Hindlimb muscle (tissue), 1 donor: ENCODE data around the gene RPS5. TPM values are rescaled to one million over a fixed set of nuclear protein-coding genes. Genes with fewer than 3 reads are reported as not detected.
A peak's percentile ranks its signal among the peaks of the same experiment; 100 is the strongest.
"Not testable (repeated sequence)": the region's sequence is repeated elsewhere in the genome, so short reads cannot be mapped to it uniquely, and the experiment has no call there.

ENCODE experiments used
- DNase-seq: peaks from one replicate; pipeline ENCODE4 v3.0.0-alpha.2; 2013
- polyA plus RNA-seq: library from polyadenylated mRNA; unstranded; fragments of 120-200 nt; gene quantifications from one replicate; pipeline ENCODE4 v1.2.1, GENCODE V29; 2013; ENCODE audit not compliant: insufficient read length

RPS5 gene
- polyA plus RNA-seq, 1 donor = 1,753 TPM

DNA sequence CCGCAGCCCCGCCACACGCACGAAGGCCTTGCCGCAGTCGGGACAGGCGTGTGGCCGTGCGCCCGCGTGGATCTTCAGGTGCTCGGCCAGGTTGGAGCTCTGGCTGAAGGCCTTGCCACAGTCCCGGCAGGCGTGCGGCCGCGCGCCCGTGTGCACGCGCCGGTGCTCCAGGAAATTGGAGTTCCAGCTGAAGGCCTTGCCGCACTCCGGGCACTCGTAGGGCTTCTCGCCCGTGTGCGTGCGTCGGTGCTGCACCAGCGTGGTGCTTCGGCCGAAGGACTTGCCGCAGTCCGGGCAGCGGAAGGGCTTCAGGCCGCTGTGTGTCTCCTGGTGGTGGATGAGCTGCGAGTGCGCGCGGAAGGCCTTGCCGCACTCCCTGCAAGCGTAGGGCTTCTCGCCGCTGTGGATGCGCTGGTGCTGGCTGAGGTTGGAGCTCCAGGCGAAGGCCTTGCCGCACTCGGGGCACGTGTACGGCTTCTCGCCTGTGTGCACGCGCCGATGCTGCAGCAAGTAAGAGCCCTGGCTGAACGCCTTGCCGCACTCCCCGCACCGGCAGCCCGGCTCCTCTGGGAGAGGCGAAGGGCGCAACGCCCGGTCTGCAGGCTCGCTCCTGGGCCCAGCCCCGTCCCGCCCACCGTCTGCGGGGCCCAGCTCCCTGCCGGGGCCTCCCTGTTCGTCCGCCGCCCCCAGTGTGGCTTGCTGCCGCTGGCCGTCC lies 30.1 kb upstream of the RPS5 start:
- DNase-seq = no peak

DNA sequence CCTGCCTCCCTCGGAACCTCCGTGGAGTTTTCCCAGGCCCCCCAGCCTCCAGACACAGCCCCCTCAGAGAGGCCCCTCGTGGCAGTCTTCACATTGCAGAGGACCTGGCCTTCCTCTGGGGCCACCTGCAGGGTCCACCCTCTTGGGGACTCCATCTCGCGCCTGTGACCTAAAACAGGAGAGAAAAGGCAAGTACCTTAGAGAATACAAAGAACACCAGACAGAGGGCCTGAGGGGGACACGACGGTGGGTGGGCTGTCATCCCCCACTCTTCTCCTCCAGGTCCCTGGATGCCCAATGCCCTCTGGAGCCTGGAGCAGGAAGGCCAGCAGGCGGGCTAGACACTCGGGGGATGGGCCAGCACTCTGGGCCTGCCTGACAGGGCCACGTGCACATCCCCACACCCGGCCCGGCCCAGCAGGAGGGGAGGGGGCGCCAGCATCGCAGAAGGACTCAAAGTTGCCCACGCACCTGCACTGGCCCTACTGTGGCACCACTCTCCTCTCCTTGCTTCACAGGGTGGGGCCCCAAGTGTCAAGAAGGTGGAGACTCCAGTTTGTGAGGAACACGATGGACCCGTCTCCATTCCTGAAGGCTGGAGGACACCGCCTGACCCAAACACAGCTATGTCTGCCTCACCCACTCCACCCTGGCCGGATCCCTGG lies 29.5 kb upstream of the RPS5 start:
- no peak for DNase-seq

DNA sequence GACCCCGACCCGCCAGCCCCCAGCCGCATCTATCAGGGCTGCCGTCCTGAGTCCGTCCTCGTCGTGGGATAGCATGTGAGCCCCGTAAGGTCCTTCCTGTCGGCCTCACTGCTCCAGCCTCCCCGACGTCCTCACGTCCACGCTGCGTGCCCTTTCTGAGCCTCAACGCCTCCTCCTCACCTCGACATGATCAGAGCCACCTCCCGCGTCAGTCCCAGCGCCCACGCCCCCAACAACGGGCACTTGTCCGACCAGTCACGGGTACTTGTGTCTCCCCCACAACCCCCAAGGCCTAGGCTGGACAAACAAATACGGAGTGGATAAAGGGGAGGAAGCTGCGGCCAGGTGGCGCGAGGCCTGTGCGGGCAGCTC lies 25.2 kb upstream of the RPS5 start:
- DNase-seq = no peak

DNA sequence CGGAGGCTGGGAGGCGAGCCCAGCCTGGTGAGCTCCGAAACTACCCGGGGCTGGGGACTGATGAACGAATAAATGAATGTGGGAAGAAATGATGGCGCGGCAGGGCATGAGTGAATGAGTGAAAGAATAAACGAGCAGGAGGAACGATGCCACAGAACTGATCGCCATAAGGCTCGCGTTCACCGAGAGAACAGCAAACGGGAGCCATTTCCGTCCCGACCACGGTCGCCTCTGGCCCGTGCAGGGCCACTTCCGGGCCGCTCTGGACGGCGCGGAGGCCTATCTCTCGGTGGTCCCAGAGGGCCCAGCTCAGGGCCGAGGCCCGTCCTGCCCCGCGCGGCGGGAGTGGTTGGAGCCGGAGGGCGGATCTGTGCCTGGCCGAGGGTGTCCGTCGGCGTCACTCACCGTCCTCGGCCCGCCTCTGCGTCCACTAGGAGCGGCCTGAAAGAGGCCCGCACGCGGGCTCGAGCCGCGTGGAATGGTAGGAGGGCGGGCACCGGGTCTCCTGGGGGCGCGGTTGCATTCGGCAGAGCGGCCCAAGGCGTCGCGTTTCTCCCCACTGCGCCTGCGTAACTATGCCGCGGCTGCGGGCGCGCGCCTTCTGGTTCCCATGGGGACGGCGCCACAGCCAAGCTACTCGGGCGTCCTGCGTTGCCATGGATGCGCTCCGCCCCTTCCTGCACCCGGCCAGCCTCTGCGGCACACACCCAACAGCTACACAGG lies 24.6 kb upstream of the RPS5 start, which contains the start of gene ZNF497:
Gene ZNF497, minus strand, starts transcription at position 480 of the 723 bp plus-strand sequence. CDS start 5,116 bp downstream, outside the sequence.
- peak; percentile 96 for DNase-seq

DNA sequence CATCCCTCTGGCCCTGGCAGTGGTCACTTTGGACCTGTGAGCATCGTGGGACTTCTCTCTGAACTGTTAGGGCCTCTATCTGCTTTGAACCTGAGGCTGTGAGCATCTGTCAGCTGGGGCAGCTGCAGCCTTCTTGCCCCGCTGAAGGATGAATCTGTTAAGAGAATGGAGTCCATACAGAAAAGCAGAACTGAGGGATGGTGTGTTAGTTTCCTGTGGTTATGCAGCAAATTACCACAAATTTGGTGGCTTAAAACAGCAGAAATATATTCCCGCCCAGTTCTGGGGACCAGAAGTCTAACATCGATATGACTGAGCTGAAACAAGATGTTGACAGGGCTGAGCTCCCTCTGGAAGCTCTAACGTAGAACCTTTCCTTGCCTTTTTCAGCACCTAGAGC lies 22.9 kb upstream of the RPS5 start:
- no peak for DNase-seq

DNA sequence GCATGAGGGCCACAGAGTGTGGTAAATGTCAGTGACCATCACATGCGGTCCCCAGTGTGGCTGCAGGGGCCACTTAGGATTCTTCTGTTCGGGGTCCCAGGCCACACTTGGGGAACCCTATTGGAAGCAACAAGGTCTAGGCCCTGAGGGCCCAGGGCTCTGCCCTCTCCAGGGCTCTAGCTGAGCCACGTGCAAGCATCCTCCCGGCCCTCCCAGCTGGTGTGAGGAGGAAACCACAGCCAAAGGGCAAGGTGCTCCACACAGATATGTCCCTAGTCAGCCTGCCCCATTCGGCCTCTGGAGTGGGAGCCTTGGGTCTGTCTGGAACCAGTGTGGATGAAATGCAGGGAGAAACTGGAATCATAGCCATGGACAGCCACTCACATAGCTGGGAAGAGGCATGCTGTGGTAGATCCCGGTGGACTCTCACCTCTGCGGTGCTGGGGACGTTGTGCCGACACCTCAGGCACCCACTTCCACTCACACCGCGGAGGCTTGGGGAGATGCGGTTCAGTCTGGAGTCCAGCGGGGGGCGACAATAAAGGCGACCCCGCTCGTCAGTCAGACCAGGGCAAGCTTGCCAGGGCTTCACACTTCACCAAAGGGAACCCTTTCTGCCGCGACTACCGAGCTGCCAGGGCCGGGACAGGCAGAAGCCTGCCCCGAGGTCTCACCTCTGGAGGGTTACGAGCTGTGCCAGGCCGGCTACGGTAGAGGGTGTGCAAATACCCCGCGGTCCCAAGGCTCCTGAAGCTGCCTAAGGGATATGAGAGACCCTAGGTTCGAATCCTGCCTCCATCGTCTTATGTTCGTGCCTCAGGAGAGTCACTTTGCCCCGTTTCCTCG lies 20.3 kb upstream of the RPS5 start:
- DNase-seq = no peak

DNA sequence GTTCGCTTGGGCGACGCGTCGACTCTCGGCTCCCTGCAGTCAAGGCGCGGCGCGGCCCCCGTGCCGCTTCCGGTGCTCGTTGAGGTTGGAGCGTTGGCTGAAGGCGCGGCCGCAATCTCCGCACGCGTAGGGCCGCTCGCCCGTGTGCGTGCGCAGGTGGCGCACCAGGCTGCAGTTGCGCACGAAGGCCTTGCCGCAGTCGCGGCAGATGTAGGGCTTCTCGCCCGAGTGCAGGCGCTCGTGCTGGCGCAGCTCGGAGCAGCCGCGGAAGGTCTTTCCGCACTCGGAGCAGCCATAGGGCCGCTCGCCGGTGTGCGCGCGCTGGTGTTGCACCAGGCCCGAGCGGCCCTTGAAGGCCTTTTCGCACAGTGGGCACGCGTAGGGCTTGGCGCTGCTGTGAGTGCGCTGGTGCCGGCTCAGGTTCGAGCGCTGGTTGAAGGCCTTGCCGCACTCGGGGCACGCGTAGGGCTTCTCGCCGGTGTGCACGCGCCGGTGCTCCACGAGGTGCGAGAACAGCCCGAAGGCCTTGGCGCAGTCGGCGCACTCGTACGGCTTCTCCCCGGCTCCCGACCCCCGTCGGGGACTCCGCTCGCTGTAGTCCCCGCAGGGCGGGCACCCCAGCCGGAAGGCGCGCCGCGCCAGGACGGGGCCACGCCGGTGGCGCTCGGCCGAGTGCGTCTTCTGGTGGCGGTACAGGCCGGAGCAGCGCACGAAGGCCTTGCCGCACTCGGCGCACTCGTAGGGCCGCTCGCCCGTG lies 19.2 kb upstream of the RPS5 start:
- no peak for DNase-seq

DNA sequence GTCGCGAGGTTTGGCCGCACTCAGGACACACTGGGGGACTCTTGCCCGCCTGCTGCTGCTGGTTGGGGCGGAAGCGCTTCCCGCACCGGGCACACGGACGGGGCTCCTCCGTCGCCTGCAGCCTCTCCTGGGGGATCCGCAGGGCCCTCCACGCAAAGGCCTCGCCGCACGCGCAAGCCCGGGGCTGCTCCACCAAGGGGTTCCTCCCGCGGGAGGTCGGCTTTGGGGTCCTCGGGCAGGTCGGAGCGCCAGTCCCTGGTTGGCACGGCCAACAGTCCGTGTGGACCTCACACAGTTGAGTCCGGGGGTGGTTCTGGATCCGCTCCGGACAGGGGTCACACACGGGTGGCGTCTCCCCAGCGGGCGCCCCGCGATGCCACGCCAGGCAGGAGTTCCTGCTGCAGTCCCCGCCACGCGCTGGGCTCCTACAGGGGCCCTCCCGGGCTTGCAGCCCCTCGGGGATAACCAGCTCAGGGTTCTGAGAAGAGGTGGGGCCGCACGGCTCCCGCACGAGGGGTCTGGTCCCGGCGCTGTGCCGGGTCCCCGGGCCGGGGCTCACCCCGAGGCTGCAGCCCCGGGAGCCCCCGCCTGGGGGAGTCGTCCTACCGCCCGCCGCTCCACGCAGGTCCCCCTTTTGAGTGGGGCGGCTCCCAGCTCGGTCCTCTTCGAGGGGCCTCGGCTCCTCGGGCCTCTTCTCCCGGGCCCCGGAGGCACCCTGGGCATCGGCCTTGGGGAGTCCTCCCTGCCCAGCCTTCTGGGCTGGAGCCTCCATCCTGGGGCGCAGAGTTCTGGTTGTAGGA lies 18.3 kb upstream of the RPS5 start:
- no peak for DNase-seq

DNA sequence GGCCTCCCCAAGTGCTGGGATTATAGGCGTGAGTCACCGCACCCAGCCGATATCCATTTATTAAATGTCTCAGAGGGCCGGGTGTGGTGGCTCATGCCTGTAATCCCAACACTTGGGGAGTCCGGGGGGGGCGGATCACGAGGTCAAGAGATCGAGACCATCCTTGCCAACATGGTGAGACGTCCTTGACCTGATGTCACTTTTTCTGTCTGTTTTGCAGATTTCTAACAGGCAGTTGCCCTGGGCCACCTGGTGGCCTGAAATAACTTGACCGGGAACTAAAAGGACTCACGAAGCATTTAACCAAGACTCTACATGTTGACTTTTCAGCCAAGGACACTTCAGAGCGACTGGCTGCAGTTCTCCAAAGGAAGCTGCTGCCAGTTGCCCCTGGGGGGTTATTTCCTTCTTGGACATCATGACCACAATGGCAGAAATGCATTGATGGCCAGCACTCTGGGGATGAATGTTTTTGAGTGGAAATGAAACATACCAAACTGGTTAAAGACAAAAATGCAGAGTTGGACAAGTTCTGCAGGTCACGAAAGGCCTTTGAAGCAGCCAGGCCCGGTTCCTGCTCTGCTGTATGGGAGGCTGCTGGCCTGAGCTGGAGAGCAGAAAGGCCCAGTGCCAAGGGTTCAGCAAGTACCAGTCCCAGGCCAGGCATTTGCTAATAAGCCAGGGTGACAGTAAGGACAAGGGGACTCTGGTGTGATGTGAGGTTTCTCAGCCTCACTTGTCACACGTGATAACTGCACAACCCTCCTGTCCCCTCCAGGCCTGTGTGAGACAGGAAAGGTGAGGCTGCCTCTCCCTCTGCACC lies 14.5 kb upstream of the RPS5 start:
- DNase-seq = no peak

DNA sequence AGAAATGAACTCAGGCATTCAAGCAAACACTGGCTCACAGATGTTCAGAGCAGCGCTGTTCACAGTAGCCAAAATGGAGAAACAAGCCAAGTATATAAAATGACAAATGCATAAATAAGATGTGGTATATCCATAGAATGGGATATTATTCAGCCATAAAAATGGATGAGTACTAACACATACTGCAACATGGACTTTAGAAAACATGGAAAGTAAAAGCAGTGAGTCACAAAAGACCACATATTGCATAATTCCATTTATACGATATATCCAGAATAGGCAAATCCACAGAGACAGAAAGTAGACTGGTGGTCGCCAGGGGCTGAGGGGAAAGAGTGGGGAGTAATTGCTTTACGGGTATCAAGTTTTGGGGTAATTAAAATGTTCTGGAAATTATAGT lies 12.9 kb upstream of the RPS5 start:
- DNase-seq = no peak

DNA sequence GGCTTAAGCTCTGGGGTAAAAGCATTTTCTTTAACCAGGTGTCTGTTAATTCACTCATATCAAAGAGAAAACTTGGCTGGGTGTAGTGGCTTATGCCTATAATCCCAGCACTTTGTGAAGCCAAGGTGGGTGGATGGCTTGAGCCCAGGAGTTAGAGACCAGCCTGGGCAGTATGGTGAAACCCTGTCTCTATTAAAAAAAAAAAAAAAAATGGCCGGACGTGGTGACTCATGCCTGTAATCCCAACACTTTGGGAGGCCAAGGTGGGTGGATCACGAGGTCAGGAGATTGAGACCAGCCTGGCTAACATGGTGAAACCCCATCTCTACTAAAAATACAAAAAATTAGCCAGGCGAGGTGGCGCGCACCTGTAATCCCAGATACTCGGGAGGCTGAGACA lies 10.3 kb upstream of the RPS5 start:
- DNase-seq = not testable (repeated sequence)

DNA sequence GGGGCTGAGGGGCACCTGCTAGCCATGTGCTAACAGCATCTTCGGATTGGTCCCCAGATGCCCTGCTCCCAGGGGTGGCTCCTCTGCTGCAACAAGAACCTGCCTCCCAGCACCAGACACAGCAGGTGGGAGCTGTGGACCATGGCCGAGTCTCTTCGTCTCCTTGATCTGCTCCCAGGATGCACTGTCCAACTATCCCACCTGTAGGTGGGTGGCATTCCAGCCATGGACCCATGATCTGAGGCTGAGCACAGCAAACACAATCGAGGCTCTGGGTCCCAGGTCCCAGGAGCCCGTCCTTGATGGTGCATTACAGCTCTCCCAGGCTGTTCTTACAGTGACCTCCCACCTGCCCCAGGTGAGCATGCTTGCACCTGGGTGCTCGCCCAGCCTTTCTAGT lies 7.8 kb upstream of the RPS5 start:
- DNase-seq = no peak

DNA sequence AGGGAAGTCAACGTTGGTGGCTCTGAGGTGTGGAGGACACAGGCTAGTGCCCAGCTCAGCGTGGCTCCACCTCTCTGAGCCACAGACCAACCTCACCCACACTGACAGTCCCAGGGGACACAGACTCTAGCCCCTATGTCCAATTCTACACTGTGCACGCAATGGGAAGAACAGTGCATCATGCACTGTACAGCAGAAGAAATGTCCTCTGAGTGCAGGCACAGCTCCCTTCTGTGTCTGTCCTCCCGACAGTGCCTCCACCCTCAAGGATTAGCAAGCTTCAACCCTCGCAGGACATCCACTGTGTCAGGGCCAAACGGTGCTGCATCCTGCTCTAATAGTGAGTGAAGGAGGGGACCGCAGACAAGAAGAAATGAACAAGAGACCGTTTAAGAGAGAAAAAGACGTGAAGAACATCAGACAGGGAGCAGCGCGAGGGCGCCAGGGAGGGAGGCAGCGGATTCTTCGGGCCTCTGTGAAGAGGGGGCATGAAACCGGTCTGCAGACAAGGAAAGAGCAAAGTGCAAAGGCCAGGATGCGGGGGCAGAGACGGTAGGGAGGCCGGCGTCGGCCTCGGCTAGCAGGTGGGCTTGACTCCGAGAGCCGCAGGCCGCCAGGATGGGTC lies 6.9 kb upstream of the RPS5 start:
- DNase-seq = no peak

DNA sequence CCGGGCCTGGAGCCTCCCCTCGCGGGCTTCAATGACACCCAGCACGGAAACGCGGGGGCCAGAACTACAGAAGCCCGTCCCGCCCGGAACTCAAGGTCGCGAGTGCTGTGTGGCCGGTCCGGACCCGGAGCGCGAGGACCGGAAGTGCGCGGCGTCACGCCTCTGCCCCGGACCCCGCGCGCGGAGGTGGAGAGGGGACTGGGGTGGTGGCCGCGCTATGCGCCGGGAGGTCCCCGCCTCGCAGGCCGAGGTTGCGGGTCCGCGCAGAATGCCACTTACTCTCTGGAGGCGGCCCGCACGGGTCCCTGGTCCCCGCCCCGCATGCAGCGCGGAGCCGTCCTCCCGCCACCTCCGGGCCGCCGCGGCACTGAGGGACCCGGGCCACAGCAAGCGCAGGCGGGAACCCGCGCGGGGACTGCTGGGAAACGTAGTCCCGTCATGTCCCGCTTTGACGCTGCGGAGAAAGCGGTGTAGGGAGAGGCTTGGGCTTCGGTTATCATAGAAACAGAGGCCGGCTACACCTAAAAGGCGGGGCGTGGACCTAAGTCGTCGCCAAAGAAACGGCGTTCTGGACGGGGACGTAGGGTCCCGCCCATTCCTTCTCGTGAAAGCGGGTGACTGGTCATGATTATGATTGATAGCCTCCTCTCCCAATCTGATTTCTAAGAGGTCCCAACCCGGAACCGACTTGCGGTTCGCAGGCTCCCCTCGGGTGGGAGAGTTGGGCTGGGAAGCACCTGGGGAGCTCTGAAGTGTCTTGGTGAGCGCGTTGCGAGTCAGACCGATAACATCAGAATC lies 6.2 kb upstream of the RPS5 start, which contains the start of gene ZNF837:
Gene ZNF837, minus strand, starts transcription at position 369 of the 798 bp plus-strand sequence. CDS start 11,698 bp downstream, outside the sequence.
- peak; percentile 100 for DNase-seq

DNA sequence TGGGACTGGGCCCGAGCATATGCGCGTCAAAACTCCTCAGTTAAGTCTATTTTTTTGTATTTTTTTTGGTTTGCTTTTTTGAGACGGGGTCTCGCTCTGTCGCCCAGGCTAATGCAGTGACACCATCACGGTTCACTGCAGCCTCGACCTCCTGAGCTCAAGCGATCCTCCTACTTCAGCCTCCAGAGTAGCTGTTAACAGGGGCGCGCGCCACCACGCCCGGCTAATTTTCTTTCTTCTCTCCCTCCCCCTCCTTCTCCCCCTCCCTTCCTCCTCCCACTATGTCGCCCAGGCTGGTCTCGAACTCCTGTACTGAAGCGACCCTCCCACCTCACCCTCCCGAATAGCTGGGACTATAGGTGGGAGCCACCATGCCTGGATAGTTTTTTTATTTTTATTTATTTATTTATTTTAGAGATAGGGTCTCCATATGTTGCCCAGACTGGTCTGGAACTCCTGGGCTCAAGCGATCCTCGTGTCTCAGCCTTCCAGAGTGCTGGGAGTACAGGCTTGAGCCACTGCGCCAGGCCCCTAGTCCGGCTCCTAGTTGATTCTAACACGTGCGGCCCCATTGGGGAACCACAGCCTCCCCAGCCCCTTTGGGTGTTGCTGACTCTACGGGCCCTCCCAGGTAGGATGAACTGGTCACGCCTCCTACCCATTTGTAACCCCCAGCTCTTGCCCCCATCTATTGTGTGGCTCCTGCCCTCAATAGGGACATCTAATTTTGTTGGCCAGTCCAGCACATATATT lies 5.4 kb upstream of the RPS5 start:
- DNase-seq = no peak

DNA sequence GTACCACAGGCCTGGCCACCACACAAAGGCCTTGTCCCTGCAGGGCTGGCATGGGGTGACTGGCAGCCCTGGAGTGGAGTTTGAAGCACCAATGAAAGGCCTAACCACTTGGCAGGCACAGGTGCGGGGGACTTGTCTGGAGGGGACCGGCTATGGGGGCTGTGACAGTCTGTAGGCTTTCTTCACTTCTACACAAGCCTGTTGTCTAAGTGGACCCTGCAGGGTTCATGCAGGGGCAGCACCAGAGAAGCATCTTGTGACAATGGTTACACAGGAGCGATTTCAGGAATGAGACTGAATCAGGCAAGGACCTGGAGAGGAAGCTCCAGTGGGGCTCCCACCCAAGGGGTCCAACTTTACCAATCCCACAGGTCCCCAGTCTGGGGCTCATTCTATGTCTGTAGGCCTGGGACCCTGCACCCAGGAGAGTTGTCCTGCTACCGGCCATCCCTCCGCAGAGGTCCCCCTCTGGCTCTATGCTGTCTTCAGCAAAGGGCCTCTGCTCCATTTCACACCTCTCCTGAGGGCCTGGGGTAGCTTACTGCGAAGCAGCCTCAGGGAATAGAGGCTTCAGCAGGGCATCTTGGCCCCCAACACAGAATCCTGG lies 4.0 kb upstream of the RPS5 start:
- DNase-seq = no peak

DNA sequence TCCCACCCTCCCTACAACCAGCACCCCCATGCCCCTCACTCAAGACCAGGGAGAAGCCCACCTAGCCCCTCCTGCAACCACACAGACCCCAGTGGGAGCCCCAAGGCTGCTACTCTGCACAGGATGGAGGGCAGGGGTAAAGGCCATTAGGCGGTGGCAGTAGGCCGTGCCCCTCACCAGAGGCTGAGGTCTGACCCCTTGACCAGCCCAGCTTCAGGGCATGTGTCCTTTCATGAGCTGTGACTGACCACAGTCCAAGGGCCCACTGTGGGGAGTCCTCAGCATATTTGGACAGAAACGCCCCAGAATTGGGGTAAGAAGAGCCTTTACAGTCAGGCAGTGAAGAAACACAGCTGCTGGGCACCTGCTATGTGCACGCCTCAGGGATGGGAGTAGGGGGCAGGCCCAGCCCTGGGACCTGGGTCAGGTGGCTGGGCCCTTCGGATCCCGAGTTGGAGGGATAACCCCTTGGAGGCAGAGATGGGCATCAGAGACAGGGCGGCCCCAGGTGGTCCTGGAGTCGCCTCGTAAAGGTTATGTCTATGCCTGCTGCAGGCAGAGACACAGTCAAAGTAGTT lies 1.7 kb upstream of the RPS5 start:
- no peak for DNase-seq
